ENCODE data around the gene CPSF4.

CPSF4 gene

GRCh38 chr7:99447943-99448342, 9.2 kb downstream of the CPSF4 start:
- Mint-ChIP-seq H3K27me3 (ENCODE audit: low read depth) (no peaks in the 10 kb centered on the region), H3K27ac (no peak overlapping the region), H3K4me3 (no peak overlapping the region), H3K4me1 (ENCODE audit: low read depth) (peaks cover 9% of the 10 kb centered on the region), H3K9me3 (no peaks in the 10 kb centered on the region), H3K36me3 (ENCODE audit: low read depth) (peaks cover 46% of the 10 kb centered on the region)
- DNase-seq (ENCODE audit: low spot score) = no peak

- Mint-ChIP-seq H3K27me3 (ENCODE audit: low read depth) (no peaks in the 10 kb centered on the region), H3K9me3 (no peaks in the 10 kb centered on the region), H3K27ac (no peak overlapping the region), H3K4me3 (no peak overlapping the region), H3K36me3 (ENCODE audit: low read depth) (peaks cover 44% of the 10 kb centered on the region), H3K4me1 (ENCODE audit: low read depth) (peaks cover 5% of the 10 kb centered on the region)
- no peak for DNase-seq (ENCODE audit: low spot score)
These were observed 10.1 kb downstream of the CPSF4 start for GRCh38 chr7:99448855-99449254.

DNA sequence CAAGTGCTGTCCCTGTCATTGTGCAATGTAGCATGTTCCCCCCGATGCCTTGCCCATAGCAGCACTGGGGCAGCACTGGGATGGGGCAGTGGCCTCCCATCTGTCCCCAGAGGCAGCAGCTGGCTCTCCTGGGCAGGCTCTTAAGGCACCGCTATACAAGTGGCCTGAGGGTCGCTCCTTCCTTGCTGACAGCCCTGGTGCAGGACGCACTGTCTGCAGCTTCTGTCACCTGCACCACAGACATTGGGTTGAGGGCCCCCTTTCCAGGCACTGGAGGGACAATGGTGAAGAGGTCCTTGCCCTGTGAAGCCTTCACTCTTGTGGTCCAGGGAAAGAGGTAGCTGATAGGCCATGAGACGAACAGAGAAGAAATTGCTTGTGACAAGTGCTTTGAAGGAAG, 10.6 kb downstream of the CPSF4 start:
- H3K9me3 Mint-ChIP-seq = no peaks in the 10 kb centered on the region
- no peak for DNase-seq (ENCODE audit: low spot score)
- H3K4me3 Mint-ChIP-seq = no peak overlapping the region
- no peak overlapping the region for H3K27ac Mint-ChIP-seq
- H3K4me1 Mint-ChIP-seq (ENCODE audit: low read depth) = peaks cover 5% of the 10 kb centered on the region
- no peaks in the 10 kb centered on the region for H3K27me3 Mint-ChIP-seq (ENCODE audit: low read depth)
- peaks cover 46% of the 10 kb centered on the region for H3K36me3 Mint-ChIP-seq (ENCODE audit: low read depth)

GRCh38 chr7:99451936-99452335, 13.2 kb downstream of the CPSF4 start:
- Mint-ChIP-seq H3K27me3 (ENCODE audit: low read depth) (no peaks in the 10 kb centered on the region), H3K9me3 (no peaks in the 10 kb centered on the region), H3K27ac (no peak overlapping the region), H3K4me1 (ENCODE audit: low read depth) (peaks cover 3% of the 10 kb centered on the region), H3K4me3 (no peak overlapping the region), H3K36me3 (ENCODE audit: low read depth) (peaks cover 39% of the 10 kb centered on the region)
- no peak for DNase-seq (ENCODE audit: low spot score)

DNA sequence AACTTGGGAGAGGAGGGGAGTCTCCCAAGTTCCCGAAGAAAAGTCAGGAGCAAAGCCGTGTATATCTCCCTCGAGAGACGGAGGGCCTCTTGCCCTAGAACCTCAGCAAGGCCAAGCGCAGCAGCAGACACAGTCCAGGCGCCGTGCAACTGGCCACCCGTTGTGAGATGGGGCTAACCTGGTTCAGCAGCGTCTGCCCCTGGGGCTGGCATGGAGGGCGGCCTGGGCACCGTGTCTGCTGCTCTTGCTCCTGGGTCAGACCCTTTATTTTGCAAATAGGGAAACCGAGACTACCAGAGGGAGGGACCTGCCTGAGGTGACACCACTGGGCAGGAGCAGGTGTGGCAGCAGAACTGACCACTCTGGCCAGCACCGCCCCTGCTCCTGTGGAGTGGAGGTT, 13.8 kb downstream of the CPSF4 start:
- H3K27me3 Mint-ChIP-seq (ENCODE audit: low read depth) = no peaks in the 10 kb centered on the region
- H3K4me3 Mint-ChIP-seq = no peak overlapping the region
- H3K36me3 Mint-ChIP-seq (ENCODE audit: low read depth) = peaks cover 41% of the 10 kb centered on the region
- H3K9me3 Mint-ChIP-seq = no peaks in the 10 kb centered on the region
- H3K4me1 Mint-ChIP-seq (ENCODE audit: low read depth) = peaks cover 3% of the 10 kb centered on the region
- no peak overlapping the region for H3K27ac Mint-ChIP-seq
- no peak for DNase-seq (ENCODE audit: low spot score)

- Mint-ChIP-seq H3K27me3 (ENCODE audit: low read depth) (no peaks in the 10 kb centered on the region), H3K9me3 (no peaks in the 10 kb centered on the region), H3K36me3 (ENCODE audit: low read depth) (peaks cover 40% of the 10 kb centered on the region), H3K27ac (no peak overlapping the region), H3K4me1 (ENCODE audit: low read depth) (peaks cover 3% of the 10 kb centered on the region), H3K4me3 (no peak overlapping the region)
- DNase-seq (ENCODE audit: low spot score) = no peak
These were observed 14.4 kb downstream of the CPSF4 start for GRCh38 chr7:99453105-99453504.

DNA sequence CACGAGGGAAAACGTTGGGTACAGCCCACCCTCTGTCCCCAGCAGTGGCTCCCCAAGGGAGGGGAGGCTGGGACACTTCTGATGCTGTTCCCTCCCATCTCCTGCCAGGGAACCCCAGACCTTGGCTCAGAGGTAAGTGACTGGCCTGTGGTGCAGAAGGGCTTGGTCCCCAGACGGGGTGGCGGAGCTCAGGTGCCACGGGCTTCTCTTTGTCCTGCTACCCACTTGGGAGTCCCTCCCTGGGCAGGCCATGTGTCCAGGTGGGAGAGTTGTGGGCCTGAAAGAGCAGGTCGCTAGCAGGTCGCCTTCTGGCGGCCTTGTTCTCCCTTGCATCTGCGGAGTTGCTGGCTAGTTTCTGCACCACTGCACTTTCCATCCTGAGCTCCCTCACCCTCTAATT, 17.1 kb downstream of the CPSF4 start:
- no peaks in the 10 kb centered on the region for H3K27me3 Mint-ChIP-seq (ENCODE audit: low read depth)
- DNase-seq (ENCODE audit: low spot score) = no peak
- no peak overlapping the region for H3K4me3 Mint-ChIP-seq
- H3K9me3 Mint-ChIP-seq = no peaks in the 10 kb centered on the region
- peaks cover 52% of the 10 kb centered on the region for H3K36me3 Mint-ChIP-seq (ENCODE audit: low read depth)
- H3K27ac Mint-ChIP-seq = no peak overlapping the region
- peaks cover 8% of the 10 kb centered on the region for H3K4me1 Mint-ChIP-seq (ENCODE audit: low read depth)

DNA sequence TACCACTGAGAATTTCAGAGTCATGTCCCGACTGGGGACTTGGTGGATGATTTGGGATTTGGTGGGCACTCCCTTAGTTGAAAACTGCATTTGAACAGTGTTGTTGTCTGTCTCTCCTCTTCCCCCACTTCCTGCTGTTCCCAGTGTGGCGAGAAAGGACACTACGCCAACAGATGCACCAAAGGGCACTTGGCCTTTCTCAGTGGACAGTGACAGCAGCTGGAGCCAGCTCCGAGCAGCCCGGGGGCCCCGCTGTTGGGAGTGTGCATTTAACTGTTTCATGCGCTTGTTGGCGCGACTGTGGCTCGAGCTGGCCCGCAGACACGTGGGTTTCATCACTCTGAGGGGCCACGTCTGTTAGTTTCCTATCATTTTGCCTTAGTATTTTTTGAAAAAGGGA, 17.5 kb downstream of the CPSF4 start:
- Mint-ChIP-seq H3K36me3 (ENCODE audit: low read depth) (peaks cover 49% of the 10 kb centered on the region), H3K4me3 (no peak overlapping the region), H3K27me3 (ENCODE audit: low read depth) (no peaks in the 10 kb centered on the region), H3K9me3 (no peaks in the 10 kb centered on the region), H3K4me1 (ENCODE audit: low read depth) (peaks cover 5% of the 10 kb centered on the region), H3K27ac (no peak overlapping the region)
- no peak for DNase-seq (ENCODE audit: low spot score)

DNA sequence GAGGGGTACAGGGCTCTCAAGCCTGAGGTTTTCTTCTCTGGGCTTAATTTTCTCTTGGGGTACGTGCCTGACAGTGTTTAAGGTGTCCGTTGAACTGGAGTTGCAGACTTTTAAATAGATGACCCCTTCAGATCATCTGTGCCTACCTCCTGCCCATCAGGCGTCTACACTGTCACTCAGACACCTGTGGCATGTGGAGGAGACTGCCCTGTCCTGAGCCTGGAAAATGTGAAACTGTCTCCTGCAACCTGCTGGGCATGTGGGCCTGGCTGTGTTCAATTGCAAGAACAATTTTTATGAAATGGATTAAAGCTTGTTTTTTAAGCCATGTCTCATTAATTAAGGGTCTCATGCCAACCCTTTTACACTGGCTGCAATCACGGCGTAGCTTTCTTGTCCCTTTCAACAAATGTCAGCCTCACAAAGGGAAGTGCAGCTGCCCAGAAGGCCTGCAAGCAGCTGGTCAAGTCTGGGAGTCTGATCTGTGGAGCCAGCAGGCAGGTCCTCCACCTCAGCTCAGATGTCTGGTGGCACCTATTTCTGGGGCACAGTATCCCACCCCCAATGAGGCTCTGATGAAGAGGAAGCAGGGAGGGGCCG, 18.4 kb downstream of the CPSF4 start:
- Mint-ChIP-seq H3K36me3 (ENCODE audit: low read depth) (peaks cover 49% of the 10 kb centered on the region), H3K4me3 (no peak overlapping the region), H3K27ac (peak overlapping the region; percentile 26), H3K4me1 (ENCODE audit: low read depth) (peaks cover 5% of the 10 kb centered on the region), H3K9me3 (no peaks in the 10 kb centered on the region), H3K27me3 (ENCODE audit: low read depth) (no peaks in the 10 kb centered on the region)
- DNase-seq (ENCODE audit: low spot score) = no peak

DNA sequence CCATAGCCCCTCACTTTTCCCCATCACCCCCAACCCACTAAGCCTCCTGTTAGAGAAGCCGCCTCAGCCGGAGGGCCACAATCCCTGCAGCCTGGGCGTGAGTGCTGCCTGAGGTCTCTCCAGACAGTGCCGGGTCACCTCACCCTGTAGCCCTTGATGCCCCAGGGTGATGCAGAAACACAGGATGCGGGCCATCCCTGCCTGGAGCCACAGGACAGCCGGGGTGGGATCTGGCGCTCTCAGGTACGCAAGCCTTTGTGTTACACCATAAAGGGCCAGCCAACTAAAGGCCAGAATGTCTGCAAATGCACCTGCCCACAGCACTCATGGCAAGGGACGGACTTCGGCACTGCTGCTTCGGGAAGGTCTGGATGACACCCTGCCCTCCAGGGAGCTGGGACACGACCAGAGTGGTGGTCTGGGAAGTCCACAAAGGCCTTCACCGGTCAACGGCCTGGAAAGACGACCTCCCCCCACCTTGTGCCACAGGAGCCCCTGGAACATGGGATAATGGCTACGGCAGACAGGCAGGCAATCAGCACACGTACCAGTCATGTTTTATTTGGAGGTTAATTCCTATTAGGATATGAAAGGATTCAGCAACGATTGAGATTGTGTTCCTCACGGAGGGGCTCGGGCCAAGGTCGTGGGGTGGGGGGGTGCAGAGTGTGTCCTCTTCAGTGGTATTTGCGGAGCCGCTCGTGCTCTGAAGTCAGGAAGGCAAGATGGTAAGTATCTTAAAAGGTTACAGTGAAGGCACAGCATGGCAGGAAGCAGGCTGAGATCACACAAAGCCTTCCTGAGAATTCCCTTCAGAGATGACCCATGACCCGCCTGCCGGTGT, 19.1 kb downstream of the CPSF4 start:
- Mint-ChIP-seq H3K36me3 (ENCODE audit: low read depth) (peaks cover 52% of the 10 kb centered on the region), H3K4me3 (no peak overlapping the region), H3K27ac (no peak overlapping the region), H3K27me3 (ENCODE audit: low read depth) (no peaks in the 10 kb centered on the region), H3K4me1 (ENCODE audit: low read depth) (peaks cover 5% of the 10 kb centered on the region), H3K9me3 (no peaks in the 10 kb centered on the region)
- no peak for DNase-seq (ENCODE audit: low spot score)

DNA sequence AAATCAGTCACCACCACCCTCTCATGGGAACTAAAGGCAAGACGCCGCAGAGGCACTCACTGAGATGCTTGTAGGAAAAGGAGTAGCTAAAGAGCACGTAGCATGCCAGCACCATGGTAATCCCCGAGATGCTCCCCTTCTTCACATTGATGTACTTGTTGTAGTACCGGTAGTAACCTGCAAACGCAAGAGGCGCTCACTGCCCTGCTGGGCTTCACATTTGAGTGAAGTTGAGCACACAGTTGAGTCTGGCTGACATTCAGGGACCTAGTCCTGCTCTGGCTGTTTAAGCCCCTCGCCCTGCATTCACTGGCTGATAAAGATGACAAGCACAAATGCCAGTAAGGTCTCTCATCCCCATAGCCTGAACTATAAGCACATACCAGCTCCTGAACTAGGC, 20.3 kb downstream of the CPSF4 start:
- DNase-seq (ENCODE audit: low spot score) = no peak
- no peak overlapping the region for H3K4me3 Mint-ChIP-seq
- peaks cover 8% of the 10 kb centered on the region for H3K4me1 Mint-ChIP-seq (ENCODE audit: low read depth)
- peaks cover 52% of the 10 kb centered on the region for H3K36me3 Mint-ChIP-seq (ENCODE audit: low read depth)
- no peaks in the 10 kb centered on the region for H3K27me3 Mint-ChIP-seq (ENCODE audit: low read depth)
- no peaks in the 10 kb centered on the region for H3K9me3 Mint-ChIP-seq
- H3K27ac Mint-ChIP-seq = no peak overlapping the region

DNA sequence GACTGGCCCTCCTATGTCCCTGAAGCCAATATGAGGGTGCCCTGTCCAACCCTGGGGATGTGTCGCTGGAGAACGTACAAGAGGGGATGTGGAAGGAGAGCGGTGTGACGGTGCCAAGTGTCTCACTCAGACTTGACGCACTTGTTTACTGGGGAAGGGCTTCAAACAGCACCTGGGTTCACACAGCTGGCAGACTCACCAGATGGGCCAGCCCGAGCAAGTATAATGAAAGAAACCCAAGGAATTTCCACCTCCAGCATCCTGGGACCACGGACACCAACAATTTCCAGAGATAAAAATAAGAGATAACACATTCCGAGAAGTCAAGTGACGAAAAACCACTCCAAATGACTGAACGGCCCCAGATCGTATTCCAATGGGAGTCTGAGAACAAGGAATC, 21.9 kb downstream of the CPSF4 start:
- Mint-ChIP-seq H3K36me3 (ENCODE audit: low read depth) (peaks cover 54% of the 10 kb centered on the region), H3K4me1 (ENCODE audit: low read depth) (peaks cover 14% of the 10 kb centered on the region), H3K9me3 (no peaks in the 10 kb centered on the region), H3K4me3 (no peak overlapping the region), H3K27ac (no peak overlapping the region), H3K27me3 (ENCODE audit: low read depth) (no peaks in the 10 kb centered on the region)
- DNase-seq (ENCODE audit: low spot score) = no peak

GRCh38 chr7:99461221-99461620, 22.5 kb downstream of the CPSF4 start:
- Mint-ChIP-seq H3K4me1 (ENCODE audit: low read depth) (peaks cover 16% of the 10 kb centered on the region), H3K27ac (no peak overlapping the region), H3K36me3 (ENCODE audit: low read depth) (peaks cover 58% of the 10 kb centered on the region), H3K27me3 (ENCODE audit: low read depth) (no peaks in the 10 kb centered on the region), H3K9me3 (no peaks in the 10 kb centered on the region), H3K4me3 (no peak overlapping the region)
- DNase-seq (ENCODE audit: low spot score) = no peak

DNA sequence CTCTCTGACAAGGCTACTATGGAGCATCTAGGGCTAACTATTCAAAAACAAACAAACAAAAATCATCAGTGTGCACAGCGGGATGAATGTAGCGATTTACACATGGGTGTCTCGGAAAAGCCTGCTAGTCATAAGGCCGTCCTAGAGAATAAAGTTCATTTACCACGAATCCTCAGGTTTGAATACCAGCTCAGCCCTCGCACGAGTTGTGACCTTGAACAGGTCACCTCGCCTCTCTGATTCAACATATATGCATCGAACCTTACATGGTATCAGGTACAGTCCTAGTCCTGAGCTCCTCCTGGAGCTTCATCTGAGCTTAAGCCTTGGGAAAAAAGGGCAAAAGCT, 26.7 kb downstream of the CPSF4 start:
- peak overlapping the region; percentile 88 for H3K4me3 Mint-ChIP-seq
- no peak for DNase-seq (ENCODE audit: low spot score)
- H3K9me3 Mint-ChIP-seq = no peaks in the 10 kb centered on the region
- peaks cover 27% of the 10 kb centered on the region for H3K36me3 Mint-ChIP-seq (ENCODE audit: low read depth)
- no peaks in the 10 kb centered on the region for H3K27me3 Mint-ChIP-seq (ENCODE audit: low read depth)
- peak overlapping the region; percentile 93 for H3K27ac Mint-ChIP-seq
- H3K4me1 Mint-ChIP-seq (ENCODE audit: low read depth) = peaks cover 18% of the 10 kb centered on the region

Data from T-helper 2 cell treated with Interferon-gamma antibody and Interleukin-4, amounts not matched to agents 5 μg/mL and 100 μg/mL, for 36 hours (primary cell).